SU-DHL-6 (cell line): ENCODE results near the gene BORCS8.

Source experiments
- H2AFZ ChIP-seq: fragments of 200-600 bp; sonication (generic); 2 replicates; pipeline ENCODE4 v1.6.1; 2014; ENCODE audit warnings: low read depth, mild to moderate bottlenecking, moderate library complexity, mixed read lengths, antibody characterized with exemption, low read length; ENCODE audit not compliant: severe bottlenecking
- H3F3A ChIP-seq: fragments of 200-600 bp; shearing (Covaris generic); 2 replicates; pipeline ENCODE4 v1.6.0; 2016; ENCODE audit warnings: antibody characterized with exemption, mild to moderate bottlenecking; ENCODE audit not compliant: insufficient read depth
- H3K27ac ChIP-seq: fragments of 200-600 bp; sonication (generic); 2 replicates; pipeline ENCODE4 v1.5.1; 2016; ENCODE audit warnings: low read depth, mild to moderate bottlenecking, low read length, moderate library complexity, mixed read lengths
- H3K27me3 ChIP-seq: fragments of 200-600 bp; sonication (generic), shearing (Covaris generic); 2 replicates; pipeline ENCODE4 v1.6.0; 2014; ENCODE audit warnings: mild to moderate bottlenecking, low read length
- H3K36me3 ChIP-seq: fragments of 200-600 bp; sonication (generic); 2 replicates; pipeline ENCODE4 v1.6.1; 2014; ENCODE audit warnings: mild to moderate bottlenecking, low read length, mixed read lengths
- H3K4me2 ChIP-seq: fragments of 300-600, 200-600 bp; shearing (Covaris generic), sonication (generic); 2 replicates; pipeline ENCODE4 v1.6.0; 2014; ENCODE audit warnings: low read length, low read depth, mild to moderate bottlenecking; ENCODE audit not compliant: poor library complexity, severe bottlenecking
- H3K4me3 ChIP-seq: fragments of 200-600 bp; sonication (generic); 2 replicates; pipeline ENCODE4 v1.5.1; 2014; ENCODE audit warnings: antibody characterized with exemption, low read length, mild to moderate bottlenecking, mixed read lengths; ENCODE audit not compliant: insufficient read depth, poor library complexity, severe bottlenecking
- H3K79me2 ChIP-seq: fragments of 200-600 bp; sonication (generic); 2 replicates; pipeline ENCODE4 v1.6.1; 2014; ENCODE audit warnings: mild to moderate bottlenecking, low read length, moderate library complexity; ENCODE audit not compliant: insufficient read depth
- H3K9ac ChIP-seq: fragments of 200-600 bp; sonication (generic); 2 replicates; pipeline ENCODE4 v1.7.0; 2014; ENCODE audit warnings: mild to moderate bottlenecking, low read length
- H3K9me2 ChIP-seq: fragments of 200-600 bp; sonication (generic); replicated peaks from 2 replicates; pipeline ENCODE4 v1.6.1; 2014; ENCODE audit warnings: low read length; ENCODE audit not compliant: insufficient read depth
- H3K9me3 ChIP-seq: fragments of 200-600 bp; sonication (generic); 2 replicates; pipeline ENCODE4 v1.6.1; 2014; ENCODE audit warnings: low read length, mixed read lengths; ENCODE audit not compliant: insufficient read depth
- H4K20me1 ChIP-seq: fragments of 200-600 bp; sonication (generic); 2 replicates; pipeline ENCODE4 v1.6.1; 2014; ENCODE audit warnings: low read depth, mild to moderate bottlenecking, antibody characterized with exemption, low read length, moderate library complexity, mixed read lengths
- CTCF ChIP-seq: fragments of 200-600 bp; sonication (generic); IDR thresholded peaks from one replicate; pipeline ENCODE4 v1.5.1; 2017; ENCODE audit warnings: antibody characterized with exemption, mild to moderate bottlenecking, low read length, moderate library complexity; ENCODE audit not compliant: insufficient read depth, poor library complexity, severe bottlenecking
- EZH2phosphoT487 ChIP-seq: fragments of 200-600 bp; sonication (generic), shearing (Covaris generic); conservative IDR thresholded peaks from 2 replicates; pipeline ENCODE4 v1.6.1; 2018; ENCODE audit warnings: mild to moderate bottlenecking, antibody characterized with exemption, low read length, moderate library complexity, mixed read lengths

The BORCS8 gene

GRCh38 chr19:19209372-19209771 lies 17.4 kb upstream of the BORCS8 start:
- no peaks in the 10 kb centered on the region for H4K20me1 ChIP-seq
- H3F3A ChIP-seq = no peaks in the 10 kb centered on the region
- no peak overlapping the region for H3K9ac ChIP-seq
- no peak overlapping the region for H3K4me2 ChIP-seq
- H3K27ac ChIP-seq = no peak overlapping the region
- no peak overlapping the region for H2AFZ ChIP-seq
- H3K4me3 ChIP-seq = no peak overlapping the region
- no peaks in the 10 kb centered on the region for H3K27me3 ChIP-seq
- H3K36me3 ChIP-seq = no peaks in the 10 kb centered on the region
- H3K79me2 ChIP-seq = no peaks in the 10 kb centered on the region
- no peaks in the 10 kb centered on the region for H3K9me3 ChIP-seq
- TF ChIP-seq CTCF (no peak), EZH2phosphoT487 (no peak)
- no peaks in the 10 kb centered on the region for H3K9me2 ChIP-seq

GRCh38 chr19:19207637-19208572 lies 16.0 kb upstream of the BORCS8 start:
- Histone ChIP-seq H3K27me3 (no peaks in the 10 kb centered on the region), H3K4me3 (no peak overlapping the region), H3K9me3 (no peaks in the 10 kb centered on the region), H3K36me3 (no peaks in the 10 kb centered on the region), H3K9ac (no peak overlapping the region), H3F3A (no peaks in the 10 kb centered on the region), H3K79me2 (peaks cover 2% of the 10 kb centered on the region; the same call in 1 of the 2 replicates), H3K9me2 (no peaks in the 10 kb centered on the region), H4K20me1 (no peaks in the 10 kb centered on the region), H2AFZ (no peak overlapping the region), H3K4me2 (no peak overlapping the region), H3K27ac (no peak overlapping the region)
- TF ChIP-seq CTCF (no peak), EZH2phosphoT487 (no peak)

- H3K79me2 ChIP-seq = peaks cover 12% of the 10 kb centered on the region
- H3K27ac ChIP-seq = no peak overlapping the region
- H3K9me2 ChIP-seq = no peaks in the 10 kb centered on the region
- no peak overlapping the region for H3K4me3 ChIP-seq
- no peaks in the 10 kb centered on the region for H4K20me1 ChIP-seq
- TF ChIP-seq EZH2phosphoT487 = no peak
- no peak for TF ChIP-seq CTCF
- H3K9ac ChIP-seq = no peak overlapping the region
- H3K36me3 ChIP-seq = no peaks in the 10 kb centered on the region
- H3K4me2 ChIP-seq = no peak overlapping the region
- no peaks in the 10 kb centered on the region for H3K9me3 ChIP-seq
- no peaks in the 10 kb centered on the region for H3F3A ChIP-seq
- H2AFZ ChIP-seq = no peak overlapping the region
- H3K27me3 ChIP-seq = no peaks in the 10 kb centered on the region
These were observed 15.0 kb upstream of the BORCS8 start for GRCh38 chr19:19206938-19207337.
